Breast epithelium (tissue), 3 donors: ENCODE data around the gene FXYD2.

Experiments
- POLR2A ChIP-seq: fragments of 450-650 bp; IDR thresholded peaks from one replicate; pipeline ENCODE4 v1.6.1; 2016; ENCODE audit warnings: antibody characterized with exemption, mild to moderate bottlenecking, moderate library complexity
- POLR2AphosphoS5 ChIP-seq, 3 donors: sonication (generic); formaldehyde crosslinking; IDR thresholded peaks; one replicate each; pipeline ENCODE4 v1.6.1; 2017; ENCODE audit warnings: antibody characterized with exemption in 3 of 3

GRCh38 chr11:117774553-117774952 lies 50.0 kb downstream of the FXYD2 start:
- TF ChIP-seq POLR2A (no peak), POLR2AphosphoS5 (IDR thresholded peaks at IDR 0.05) (no peak)
